ENCODE measurements around the gene NDC1.

The NDC1 gene

DNA sequence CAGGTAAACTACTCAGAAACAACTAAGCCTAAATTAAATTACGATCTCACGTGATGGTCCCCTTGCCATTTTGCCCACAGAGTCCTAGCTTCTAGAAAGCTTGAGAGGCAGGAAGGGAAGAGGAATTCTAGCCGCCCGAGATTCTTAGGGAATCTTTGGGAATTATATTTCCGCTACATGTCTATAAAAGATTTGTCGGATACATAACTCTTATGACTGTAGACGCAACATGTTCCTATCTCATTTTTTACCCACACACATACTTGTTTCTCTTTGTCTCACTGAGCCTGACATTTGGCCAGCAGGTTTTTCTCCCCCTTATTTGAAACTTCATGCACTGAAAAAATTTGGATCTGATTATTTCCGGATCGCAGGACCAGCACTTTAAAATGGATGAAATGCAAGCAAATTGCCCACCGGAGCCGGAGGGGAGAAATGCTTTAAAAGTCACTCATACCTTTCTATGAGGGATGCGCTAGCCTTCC lies 104.6 kb downstream of the NDC1 start:
- Histone ChIP-seq H3K27ac (ENCODE audit: low read depth, low read length) (peak overlapping the region; percentile 99), H3K4me1 (ENCODE audit: control insufficient read depth, insufficient read depth, low read length, unreplicated experiment) (peaks cover 52% of the 10 kb centered on the region)

GRCh38 chr1:53732912-53733317 lies 105.2 kb downstream of the NDC1 start:
- Histone ChIP-seq H3K79me2 (ENCODE audit: control insufficient read depth, insufficient read depth, low read length, unreplicated experiment) (peaks cover 46% of the 10 kb centered on the region), H3K27me3 (ENCODE audit: insufficient read depth, low read length) (no peaks in the 10 kb centered on the region), H3K4me3 (ENCODE audit: low read depth, low read length) (peak overlapping the region; percentile 62), H3K27ac (ENCODE audit: low read depth, low read length) (peak overlapping the region; percentile 99), H3K36me3 (ENCODE audit: insufficient read depth, low read length) (peaks cover 1% of the 10 kb centered on the region; the same call in 1 of the 2 replicates), H2AFZ (ENCODE audit: low read length, unreplicated experiment) (no peak overlapping the region), H3K4me1 (ENCODE audit: control insufficient read depth, insufficient read depth, low read length, unreplicated experiment) (peaks cover 52% of the 10 kb centered on the region)

More for the DNA sequence above, 104.6 kb downstream of the NDC1 start:
- no peaks in the 10 kb centered on the region for H3K27me3 ChIP-seq (ENCODE audit: insufficient read depth, low read length)
- H3K4me3 ChIP-seq (ENCODE audit: low read depth, low read length): peak overlapping the region; percentile 62
- H2AFZ ChIP-seq (ENCODE audit: low read length, unreplicated experiment): peak overlapping the region; percentile 15
- no peaks in the 10 kb centered on the region for H3K36me3 ChIP-seq (ENCODE audit: insufficient read depth, low read length)
- H3K79me2 ChIP-seq (ENCODE audit: control insufficient read depth, insufficient read depth, low read length, unreplicated experiment): peaks cover 49% of the 10 kb centered on the region

DNA sequence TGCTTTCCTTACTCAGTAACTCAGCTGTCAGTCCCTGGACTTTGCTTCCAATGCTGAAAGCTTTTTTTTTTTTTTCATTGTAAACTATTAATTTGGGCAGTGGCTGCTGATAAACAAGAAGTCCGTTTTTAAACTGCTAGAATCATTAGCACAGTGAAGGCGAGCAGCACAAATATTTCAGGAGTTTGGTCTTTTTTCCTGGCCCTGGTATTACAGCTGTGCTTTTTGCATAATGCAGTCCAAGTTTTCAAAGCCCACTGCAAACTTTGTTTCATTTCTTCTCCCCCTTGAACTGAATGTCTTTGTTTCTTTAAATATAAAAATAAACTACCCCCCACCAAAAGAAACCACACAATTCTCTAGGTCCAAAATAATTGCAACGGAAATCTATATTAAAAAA lies 105.7 kb downstream of the NDC1 start:
- peaks cover 52% of the 10 kb centered on the region for H3K4me1 ChIP-seq (ENCODE audit: control insufficient read depth, insufficient read depth, low read length, unreplicated experiment)
- peaks cover 2% of the 10 kb centered on the region; the same call in 1 of the 2 replicates for H3K36me3 ChIP-seq (ENCODE audit: insufficient read depth, low read length)
- peak overlapping the region; percentile 62 for H3K4me3 ChIP-seq (ENCODE audit: low read depth, low read length)
- peak overlapping the region; percentile 79 for H2AFZ ChIP-seq (ENCODE audit: low read length, unreplicated experiment)
- H3K27me3 ChIP-seq (ENCODE audit: insufficient read depth, low read length): no peaks in the 10 kb centered on the region
- peak overlapping the region; percentile 99 for H3K27ac ChIP-seq (ENCODE audit: low read depth, low read length)
- H3K79me2 ChIP-seq (ENCODE audit: control insufficient read depth, insufficient read depth, low read length, unreplicated experiment): peaks cover 48% of the 10 kb centered on the region

DNA sequence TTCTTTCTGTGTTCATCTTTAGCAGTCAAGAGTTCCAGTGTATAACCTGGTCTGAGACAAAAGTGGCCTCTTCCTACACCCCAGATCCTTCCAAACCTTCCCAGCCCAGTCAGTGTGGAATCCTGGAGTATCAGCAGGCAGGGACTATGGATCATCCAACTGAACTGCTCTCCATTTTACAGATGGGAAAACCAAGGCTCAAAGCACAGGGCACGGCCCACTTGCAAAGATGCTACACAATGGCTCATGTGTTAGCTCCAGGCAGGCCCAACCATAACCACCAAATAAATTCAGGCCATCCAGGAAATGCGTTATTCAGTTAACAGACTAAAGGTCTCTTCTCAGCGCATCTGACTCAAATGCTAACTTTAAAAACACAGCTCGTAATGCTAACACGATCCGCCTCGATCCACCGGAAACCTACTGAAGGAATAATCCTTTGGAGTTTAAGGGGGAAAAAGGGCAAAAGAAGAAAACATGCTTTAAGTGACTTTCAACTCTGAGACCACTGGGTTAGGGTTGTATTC lies 106.3 kb downstream of the NDC1 start:
- Histone ChIP-seq H3K27ac (ENCODE audit: low read depth, low read length) (peak overlapping the region; percentile 99), H3K36me3 (ENCODE audit: insufficient read depth, low read length) (peaks cover 2% of the 10 kb centered on the region; the same call in 1 of the 2 replicates), H3K79me2 (ENCODE audit: control insufficient read depth, insufficient read depth, low read length, unreplicated experiment) (peaks cover 43% of the 10 kb centered on the region), H3K27me3 (ENCODE audit: insufficient read depth, low read length) (no peaks in the 10 kb centered on the region), H3K4me1 (ENCODE audit: control insufficient read depth, insufficient read depth, low read length, unreplicated experiment) (peaks cover 48% of the 10 kb centered on the region), H2AFZ (ENCODE audit: low read length, unreplicated experiment) (peak overlapping the region; percentile 79), H3K4me3 (ENCODE audit: low read depth, low read length) (peak overlapping the region; percentile 62)

- no peaks in the 10 kb centered on the region for H3K27me3 ChIP-seq (ENCODE audit: insufficient read depth, low read length)
- no peak overlapping the region for H3K4me3 ChIP-seq (ENCODE audit: low read depth, low read length)
- H3K79me2 ChIP-seq (ENCODE audit: control insufficient read depth, insufficient read depth, low read length, unreplicated experiment): peaks cover 42% of the 10 kb centered on the region
- no peak overlapping the region for H2AFZ ChIP-seq (ENCODE audit: low read length, unreplicated experiment)
- H3K27ac ChIP-seq (ENCODE audit: low read depth, low read length): peak overlapping the region; percentile 99
- peaks cover 44% of the 10 kb centered on the region for H3K4me1 ChIP-seq (ENCODE audit: control insufficient read depth, insufficient read depth, low read length, unreplicated experiment)
- H3K36me3 ChIP-seq (ENCODE audit: insufficient read depth, low read length): peaks cover 2% of the 10 kb centered on the region; the same call in 1 of the 2 replicates
Observed at GRCh38 chr1:53731043-53731600, 107.0 kb downstream of the NDC1 start.

GRCh38 chr1:53730224-53730865 lies 107.8 kb downstream of the NDC1 start:
- H3K27ac ChIP-seq (ENCODE audit: low read depth, low read length): no peak overlapping the region
- no peaks in the 10 kb centered on the region for H3K27me3 ChIP-seq (ENCODE audit: insufficient read depth, low read length)
- H3K36me3 ChIP-seq (ENCODE audit: insufficient read depth, low read length): peaks cover 2% of the 10 kb centered on the region; the same call in 1 of the 2 replicates
- peaks cover 35% of the 10 kb centered on the region for H3K79me2 ChIP-seq (ENCODE audit: control insufficient read depth, insufficient read depth, low read length, unreplicated experiment)
- H2AFZ ChIP-seq (ENCODE audit: low read length, unreplicated experiment): no peak overlapping the region
- peaks cover 44% of the 10 kb centered on the region for H3K4me1 ChIP-seq (ENCODE audit: control insufficient read depth, insufficient read depth, low read length, unreplicated experiment)
- no peak overlapping the region for H3K4me3 ChIP-seq (ENCODE audit: low read depth, low read length)

DNA sequence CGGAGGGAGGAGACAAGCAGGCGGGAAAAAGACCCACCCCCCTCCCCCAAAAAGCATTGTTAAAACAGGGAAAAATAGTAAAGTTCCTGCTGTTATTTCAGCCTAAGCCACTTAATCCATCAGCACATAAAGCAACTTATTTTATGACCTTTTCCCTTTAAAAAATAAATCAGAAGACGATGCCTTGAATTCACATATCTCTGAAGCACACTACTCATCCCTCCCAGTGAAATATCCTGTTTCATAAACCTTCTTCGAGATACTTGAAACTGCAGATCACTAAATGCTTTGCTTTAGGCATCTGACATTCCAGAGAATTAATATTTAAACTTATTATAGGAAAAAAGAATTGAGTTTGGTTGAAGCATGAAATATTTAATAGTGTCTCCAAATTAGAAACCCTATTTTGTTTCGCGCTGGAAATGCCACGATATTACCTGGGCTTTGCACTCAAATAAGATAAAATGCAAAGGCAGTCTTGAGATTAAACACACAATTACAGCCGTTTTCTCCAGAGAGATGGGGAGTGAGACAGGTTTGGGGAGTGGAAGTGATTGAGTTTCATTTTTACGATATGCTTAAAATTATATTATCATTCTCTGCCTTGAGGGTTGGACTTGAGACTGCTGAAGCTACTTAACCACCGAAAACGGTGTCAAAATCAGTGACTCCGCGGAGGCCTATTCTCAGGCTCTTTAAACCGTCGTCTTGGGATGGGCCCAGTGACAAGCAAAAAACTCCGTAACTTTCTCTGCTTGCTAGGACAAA lies 108.5 kb downstream of the NDC1 start:
- Histone ChIP-seq H3K4me1 (ENCODE audit: control insufficient read depth, insufficient read depth, low read length, unreplicated experiment) (peaks cover 43% of the 10 kb centered on the region), H3K27ac (ENCODE audit: low read depth, low read length) (no peak overlapping the region), H3K4me3 (ENCODE audit: low read depth, low read length) (no peak overlapping the region), H3K27me3 (ENCODE audit: insufficient read depth, low read length) (no peaks in the 10 kb centered on the region), H3K36me3 (ENCODE audit: insufficient read depth, low read length) (peaks cover 2% of the 10 kb centered on the region; the same call in 1 of the 2 replicates), H3K79me2 (ENCODE audit: control insufficient read depth, insufficient read depth, low read length, unreplicated experiment) (peaks cover 34% of the 10 kb centered on the region), H2AFZ (ENCODE audit: low read length, unreplicated experiment) (no peak overlapping the region)

DNA sequence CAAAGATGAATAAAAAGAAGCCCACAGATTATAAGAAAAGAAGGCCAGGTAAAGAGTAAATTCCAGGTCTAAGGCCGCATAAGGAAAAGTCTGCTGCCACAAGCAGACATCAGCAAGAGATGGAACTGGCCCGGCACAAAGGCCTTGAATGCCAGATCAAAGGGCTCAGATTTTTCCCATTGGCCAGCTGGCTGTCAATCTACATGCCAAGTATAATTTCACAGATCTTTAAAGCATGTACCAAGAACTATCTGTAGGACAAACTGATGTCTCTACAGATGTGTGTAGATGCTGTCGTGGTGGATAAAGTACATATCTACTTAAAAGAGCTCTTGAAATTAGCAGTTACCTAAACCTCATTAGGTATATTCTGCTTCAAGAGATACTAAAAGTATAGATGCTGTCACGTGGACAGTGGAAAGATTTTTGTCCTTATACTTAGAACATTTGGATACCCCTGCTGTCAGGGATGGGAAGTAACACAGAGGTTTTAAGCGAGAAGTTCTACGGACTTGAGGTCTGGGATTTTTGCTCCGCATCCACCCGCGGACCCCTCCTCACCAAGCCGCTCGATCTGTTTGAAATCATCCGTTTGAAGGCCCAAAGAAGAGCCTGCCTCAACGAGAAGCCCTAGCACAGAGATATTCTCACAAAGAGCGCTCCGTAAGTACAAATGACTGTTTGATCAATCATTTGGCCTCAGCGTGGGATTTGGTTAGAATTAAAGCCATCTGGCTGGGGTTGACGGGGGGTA lies 109.2 kb downstream of the NDC1 start:
- Histone ChIP-seq H3K4me1 (ENCODE audit: control insufficient read depth, insufficient read depth, low read length, unreplicated experiment) (peaks cover 36% of the 10 kb centered on the region), H3K27me3 (ENCODE audit: insufficient read depth, low read length) (no peaks in the 10 kb centered on the region), H2AFZ (ENCODE audit: low read length, unreplicated experiment) (no peak overlapping the region), H3K36me3 (ENCODE audit: insufficient read depth, low read length) (peaks cover 2% of the 10 kb centered on the region; the same call in 1 of the 2 replicates), H3K27ac (ENCODE audit: low read depth, low read length) (no peak overlapping the region), H3K79me2 (ENCODE audit: control insufficient read depth, insufficient read depth, low read length, unreplicated experiment) (peaks cover 34% of the 10 kb centered on the region), H3K4me3 (ENCODE audit: low read depth, low read length) (no peak overlapping the region)

DNA sequence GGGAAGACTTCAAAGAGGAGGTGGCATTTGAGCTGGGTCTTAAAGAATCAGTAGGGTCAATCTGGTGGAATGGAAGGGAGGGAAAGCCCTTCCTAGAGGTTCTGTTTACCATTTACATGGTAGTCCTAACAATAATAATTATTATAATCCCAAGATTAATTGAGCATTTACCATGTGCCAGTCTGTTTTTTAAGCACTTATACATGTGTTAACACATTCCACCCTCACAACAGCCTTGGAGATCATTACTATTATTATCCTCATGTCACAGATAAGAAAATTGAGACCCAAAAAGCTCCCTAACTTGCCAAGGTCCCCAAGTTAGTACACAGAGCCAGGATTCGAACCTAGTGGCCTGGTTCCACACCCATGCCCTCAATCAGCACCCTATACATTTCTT lies 109.9 kb downstream of the NDC1 start:
- no peak overlapping the region for H3K27ac ChIP-seq (ENCODE audit: low read depth, low read length)
- H2AFZ ChIP-seq (ENCODE audit: low read length, unreplicated experiment): no peak overlapping the region
- H3K4me3 ChIP-seq (ENCODE audit: low read depth, low read length): no peak overlapping the region
- no peaks in the 10 kb centered on the region for H3K27me3 ChIP-seq (ENCODE audit: insufficient read depth, low read length)
- peaks cover 29% of the 10 kb centered on the region for H3K4me1 ChIP-seq (ENCODE audit: control insufficient read depth, insufficient read depth, low read length, unreplicated experiment)
- peaks cover 34% of the 10 kb centered on the region for H3K79me2 ChIP-seq (ENCODE audit: control insufficient read depth, insufficient read depth, low read length, unreplicated experiment)
- H3K36me3 ChIP-seq (ENCODE audit: insufficient read depth, low read length): peaks cover 2% of the 10 kb centered on the region; the same call in 1 of the 2 replicates

All from ACC112 (cell line).